IPS DF 19.7 (cell line): ENCODE data around the gene ZNF580.

ENCODE experiments used
- DNase-seq: peaks from one replicate; pipeline ENCODE4 v3.0.0-alpha.2; 2013; ENCODE audit warnings: low read depth, low spot score

Gene ZNF580, protein sequence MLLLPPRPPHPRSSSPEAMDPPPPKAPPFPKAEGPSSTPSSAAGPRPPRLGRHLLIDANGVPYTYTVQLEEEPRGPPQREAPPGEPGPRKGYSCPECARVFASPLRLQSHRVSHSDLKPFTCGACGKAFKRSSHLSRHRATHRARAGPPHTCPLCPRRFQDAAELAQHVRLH

DNA sequence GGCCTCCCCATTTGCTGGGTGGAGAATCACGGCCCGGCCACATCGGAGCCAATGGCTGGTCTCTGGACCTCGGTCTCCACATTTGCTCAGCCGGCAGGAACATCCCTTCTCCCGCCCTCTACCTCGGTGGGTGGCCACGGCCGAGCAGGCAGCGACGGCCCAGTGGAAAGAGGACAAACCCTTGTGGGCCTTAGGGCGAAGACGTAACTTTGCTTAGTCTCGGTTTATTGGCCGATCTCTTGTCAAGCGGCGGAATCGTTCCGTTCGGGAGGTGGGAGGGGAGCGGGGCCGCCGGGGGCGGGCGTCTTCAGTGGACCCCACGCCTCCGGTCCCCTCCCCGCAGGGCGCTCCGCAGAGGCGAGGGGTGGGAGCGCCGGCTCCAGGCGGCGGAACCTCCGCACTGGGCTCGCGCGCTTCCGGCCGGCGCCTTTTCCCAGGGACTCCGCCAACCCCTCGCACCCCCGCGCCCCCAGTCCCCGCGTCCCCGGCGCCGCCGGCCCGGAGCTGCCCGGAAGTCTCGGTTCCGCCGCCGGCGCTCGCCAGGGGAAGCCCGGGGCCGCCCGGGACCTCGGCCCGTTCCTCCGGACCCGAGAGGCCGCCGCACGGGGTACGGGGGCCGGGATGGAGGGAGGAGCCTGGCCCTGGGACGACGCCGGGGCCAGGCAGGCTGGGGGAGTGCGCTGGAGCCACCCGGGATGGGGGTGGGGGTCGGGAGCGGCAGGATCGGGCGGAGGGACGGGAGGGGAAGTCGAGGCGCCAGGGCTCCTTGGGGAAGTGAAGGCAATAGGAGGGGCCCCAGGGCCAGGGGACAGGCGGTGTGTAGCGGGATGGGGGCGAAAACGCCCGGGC, at the start of gene ZNF580:
ZNF580 (plus strand) TSS at position 426 of the 849 bp plus-strand sequence. CDS start 1,507 bp downstream, outside the sequence.
- no peak for DNase-seq

DNA sequence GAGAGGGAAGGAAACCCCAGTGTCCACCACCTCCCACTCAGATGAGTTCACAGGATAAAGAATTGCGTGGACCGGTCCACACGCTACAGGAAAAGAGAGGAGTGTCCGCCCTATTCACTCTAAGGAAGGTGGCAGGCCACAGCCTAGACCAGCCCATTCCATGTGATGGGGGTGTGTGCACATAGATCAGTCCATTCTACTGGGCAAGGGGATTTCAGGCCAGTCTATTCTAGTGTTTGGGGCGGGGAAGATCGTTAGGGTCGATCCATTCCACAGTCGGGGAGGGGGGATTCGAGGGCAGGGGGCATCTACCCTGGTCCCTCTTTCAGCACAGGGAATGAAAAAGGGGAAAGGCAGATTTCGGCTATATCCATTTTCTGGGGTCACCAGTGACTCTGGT, 49.2 kb upstream of the ZNF580 start:
- no peak for DNase-seq

DNA sequence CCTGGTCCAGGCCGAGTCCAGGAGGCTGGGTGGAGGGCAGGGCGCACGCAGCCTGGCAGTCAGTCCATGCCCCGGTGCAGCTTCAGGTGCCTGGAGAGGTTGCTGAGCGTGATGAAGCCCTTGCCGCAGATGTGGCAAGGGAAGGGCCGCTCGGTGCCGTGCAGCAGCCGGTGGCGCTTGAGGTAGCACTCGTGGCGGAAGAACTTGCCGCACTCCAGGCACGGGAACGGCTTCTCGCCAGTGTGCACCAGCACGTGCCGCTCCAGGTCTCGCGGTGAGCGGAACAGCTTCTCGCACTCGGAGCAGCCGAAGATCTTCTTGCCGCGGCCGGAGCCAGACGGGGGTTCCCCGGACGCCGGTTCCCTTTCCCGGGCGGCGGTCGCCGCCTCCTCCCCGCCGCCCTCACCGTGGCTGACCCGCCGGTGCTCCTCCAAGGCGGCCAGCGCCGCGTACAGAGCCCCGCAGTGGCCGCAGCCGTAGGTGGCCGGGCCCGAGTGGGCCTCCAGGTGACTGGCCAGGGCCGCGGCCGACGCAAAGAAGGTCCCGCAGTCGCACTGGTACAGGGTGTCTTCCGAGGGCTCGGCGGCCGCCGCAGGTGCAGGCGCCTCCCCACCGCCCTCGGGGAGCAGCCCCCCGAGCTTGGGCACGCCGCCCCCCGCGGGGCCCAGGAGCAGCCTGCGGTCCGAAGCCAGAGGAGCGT, 48.3 kb upstream of the ZNF580 start:
- DNase-seq: no peak

DNA sequence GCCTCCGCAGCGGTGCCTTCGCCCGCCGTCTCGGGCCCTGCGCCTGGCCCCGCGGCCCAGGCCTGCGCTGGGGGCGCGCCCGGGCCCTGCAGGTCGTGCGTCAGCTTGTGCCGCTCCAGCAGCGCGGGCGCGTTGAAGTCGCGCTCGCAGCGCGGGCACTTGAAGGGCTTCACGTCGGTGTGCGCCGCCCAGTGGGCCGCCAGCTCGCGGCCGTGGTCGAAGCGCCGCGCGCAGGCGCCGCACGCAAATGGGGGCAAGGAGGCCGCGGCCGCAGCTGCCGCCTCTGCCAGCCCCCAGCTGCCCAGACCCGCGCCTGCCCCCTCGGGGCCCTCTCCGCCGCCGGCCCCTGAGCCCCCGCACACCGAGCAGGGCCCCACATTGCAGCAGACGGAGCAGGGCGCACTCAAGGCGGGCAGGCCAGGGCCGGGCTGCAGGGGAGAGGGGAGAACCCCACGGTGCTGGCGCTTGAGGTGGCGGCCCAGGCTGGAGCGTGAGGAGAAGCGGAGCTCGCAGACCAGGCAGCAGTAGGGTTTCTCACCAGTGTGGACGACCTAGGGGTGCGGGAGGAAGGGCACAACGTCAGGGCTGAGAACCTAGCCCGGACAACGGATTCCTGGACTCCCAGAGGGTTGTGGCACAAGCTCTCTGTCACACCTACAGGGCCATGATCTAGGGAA, 47.6 kb upstream of the ZNF580 start:
- no peak for DNase-seq

DNA sequence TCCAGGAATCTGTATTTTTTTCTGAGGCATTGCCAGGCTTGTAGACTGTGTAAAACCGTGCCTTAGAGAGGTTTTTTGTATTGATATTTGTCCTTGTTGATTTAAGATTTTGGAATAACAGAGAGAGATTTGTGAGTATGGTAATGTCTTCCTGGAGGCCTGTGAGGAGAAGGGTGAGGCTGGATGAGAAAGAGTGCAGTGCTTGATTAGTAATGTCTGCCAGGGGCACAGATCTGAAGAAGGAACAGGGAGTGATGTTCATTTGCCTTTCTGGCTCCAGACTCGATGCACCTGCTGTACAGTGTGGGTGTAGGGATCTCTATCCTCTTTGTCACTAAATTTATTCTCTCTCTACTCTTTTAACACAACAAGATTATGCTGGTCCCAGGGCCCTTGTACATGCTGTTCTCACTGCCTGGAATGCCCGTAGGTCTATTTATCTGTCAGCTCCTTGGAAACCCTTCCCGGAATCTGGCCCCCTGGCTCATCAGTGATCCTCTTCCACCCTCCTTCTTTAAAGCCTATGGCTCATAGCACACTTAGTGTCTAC, 45.7 kb upstream of the ZNF580 start:
- no peak for DNase-seq

DNA sequence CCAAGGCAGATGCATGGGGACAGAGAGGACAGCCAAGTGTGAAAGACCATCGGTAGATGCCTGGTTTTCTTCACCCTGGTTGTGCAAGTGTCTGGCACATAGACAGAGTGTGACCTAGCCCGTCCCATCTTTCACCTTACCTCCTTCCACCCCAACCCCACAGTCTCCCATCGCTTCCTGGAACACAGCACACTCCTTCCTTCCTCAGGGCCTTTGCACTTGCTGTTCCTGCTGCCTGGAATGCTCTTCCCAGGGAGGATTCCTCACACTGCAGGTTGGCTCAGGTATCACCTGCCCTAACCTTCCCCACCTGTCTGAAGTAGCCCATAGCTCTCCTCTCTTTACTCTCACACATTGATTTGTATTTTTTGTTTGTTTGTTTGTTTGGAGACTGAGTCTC, 44.5 kb upstream of the ZNF580 start:
- DNase-seq: no peak

DNA sequence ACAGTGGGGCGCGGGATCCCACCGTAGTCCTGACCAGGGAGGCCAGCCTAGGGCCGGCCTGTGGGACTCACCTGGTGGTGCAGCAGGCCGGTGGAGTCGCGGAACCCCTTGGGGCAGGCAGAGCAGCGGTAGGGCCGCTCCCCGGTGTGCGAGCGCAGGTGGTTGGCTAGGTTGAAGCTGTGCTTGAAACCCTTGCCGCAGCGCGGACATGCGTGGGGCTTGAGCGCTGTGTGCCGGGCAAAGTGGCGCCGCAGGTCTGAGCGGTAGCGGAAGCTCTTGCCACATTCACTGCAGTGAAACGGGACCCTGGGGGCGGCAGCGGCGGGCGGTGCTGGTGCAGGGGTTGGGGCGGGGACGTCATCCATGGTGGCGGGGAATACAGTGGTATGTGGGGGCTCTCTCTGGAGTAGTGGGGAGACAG, 43.3 kb upstream of the ZNF580 start:
- DNase-seq: no peak

DNA sequence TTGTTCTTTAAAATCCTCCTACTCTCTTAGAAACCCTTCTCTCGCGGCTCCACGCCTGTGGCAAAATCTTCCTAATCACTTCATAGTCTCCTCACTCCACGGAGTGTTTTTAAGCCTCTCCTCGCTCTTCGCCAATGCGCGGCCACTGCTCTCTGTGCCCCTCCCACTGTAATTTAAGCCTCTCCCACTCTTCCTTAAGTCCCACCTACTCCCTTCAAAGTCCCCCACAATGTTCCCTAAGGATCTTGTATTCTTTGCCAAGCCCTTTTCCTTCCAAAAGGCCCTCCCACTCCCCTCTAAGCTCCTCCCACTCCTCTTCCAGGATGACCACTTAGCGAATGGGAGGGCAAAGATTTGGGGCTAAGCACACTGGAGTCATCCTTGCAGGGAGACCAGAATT, 42.8 kb upstream of the ZNF580 start:
- no peak for DNase-seq

DNA sequence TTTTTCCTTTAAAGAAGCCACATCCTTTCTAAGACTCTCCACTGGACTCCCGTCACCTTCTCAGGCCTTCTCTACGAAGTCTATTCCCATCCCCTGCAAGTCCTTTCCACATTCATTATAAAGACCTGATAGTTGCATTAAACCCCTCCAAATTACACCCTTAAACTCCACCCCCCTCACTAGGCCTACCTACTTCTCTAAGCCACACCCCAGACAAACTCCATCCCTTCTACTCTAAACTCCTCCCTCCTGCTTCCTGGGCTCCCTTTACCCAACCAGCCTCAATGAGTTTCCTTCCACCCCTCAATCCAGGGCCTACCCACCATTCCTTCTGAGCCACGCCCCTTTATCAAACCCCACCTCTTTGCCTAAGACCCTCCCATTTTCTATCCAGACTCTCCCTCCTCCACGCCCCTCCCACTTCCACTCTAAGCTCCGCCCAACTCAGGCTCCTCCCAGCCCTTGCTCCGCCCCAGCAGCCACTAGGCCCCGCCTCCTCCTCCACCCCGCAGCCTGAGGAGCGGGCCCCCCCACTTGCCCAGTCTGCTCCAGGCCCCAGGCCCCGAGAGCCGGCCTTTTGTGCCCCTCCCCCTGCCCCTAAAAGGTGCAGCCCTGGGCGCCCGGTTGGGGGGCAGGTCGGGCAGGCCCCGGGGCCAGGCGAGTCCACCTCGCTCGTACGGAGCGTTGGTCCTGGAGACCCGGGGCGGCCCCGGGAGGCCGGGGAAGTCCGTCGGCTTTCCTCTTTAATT, 41.9 kb upstream of the ZNF580 start:
- no peak for DNase-seq

DNA sequence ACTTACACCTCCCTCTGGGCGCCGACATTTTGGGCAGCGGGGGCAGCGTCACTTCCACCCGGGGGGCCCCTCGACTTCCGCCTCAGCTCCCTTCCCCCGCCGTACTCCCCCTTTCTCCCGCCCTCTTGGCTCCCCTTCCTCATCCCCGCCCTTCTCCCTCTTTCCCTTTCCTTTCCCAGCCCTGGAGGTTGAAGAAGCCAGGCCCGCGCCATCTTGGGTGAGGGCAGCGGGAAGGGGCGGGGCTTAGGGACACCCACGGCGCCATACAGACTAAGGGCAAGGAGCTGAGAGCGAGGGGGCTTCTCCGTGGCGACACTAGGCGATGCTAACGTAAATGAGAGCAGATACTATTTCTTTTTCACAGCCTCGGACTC, 41.3 kb upstream of the ZNF580 start, which contains the start of gene FIZ1:
FIZ1 (minus strand) TSS at position 50 of the 374 bp plus-strand sequence. CDS start 1,652 bp downstream, outside the sequence.
- no peak for DNase-seq

DNA sequence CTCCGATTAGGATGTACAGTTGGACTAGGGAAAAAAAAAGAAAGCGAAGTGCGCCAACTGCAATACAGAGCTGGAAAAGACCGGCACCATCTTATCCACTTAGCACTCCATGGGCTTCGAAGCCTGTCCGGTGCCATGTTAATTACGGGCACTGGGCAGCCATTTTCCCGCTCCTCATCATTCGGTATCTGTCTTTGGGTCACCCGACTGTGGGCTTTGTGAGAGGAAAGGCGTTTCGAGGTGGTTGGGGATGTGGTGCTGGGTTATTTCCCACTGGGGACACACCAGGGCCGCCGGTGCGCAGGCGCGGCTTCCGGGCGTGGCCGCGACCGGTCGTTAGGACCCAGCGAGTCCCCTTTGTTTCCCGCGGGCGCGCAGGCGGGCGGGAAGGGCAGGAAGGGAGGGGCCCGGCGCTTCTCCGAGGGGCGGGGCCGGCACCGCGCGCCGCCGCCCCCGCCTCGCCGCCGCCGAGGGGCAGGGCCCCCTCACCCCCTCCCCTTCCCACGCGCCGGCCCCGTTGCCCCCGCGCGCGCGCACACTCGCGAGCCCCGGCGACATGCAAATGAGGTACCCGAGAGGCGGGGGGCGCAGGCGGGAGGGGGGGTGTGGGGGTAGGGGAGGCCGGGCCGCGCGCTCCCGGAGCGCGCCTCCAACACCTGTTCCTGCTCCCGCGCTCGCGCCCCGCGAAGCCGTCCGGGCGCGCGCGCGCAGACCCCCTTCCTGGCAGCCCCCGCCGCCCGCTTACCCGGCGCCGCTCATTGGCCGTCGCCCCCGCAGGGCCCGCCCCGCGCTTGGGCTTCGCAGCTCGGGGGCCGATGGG, 40.8 kb upstream of the ZNF580 start, which contains the start of gene ZNF524:
ZNF524 (plus strand) TSS at position 447 of the 820 bp plus-strand sequence. CDS start 1,825 bp downstream, outside the sequence.
- DNase-seq: no peak

DNA sequence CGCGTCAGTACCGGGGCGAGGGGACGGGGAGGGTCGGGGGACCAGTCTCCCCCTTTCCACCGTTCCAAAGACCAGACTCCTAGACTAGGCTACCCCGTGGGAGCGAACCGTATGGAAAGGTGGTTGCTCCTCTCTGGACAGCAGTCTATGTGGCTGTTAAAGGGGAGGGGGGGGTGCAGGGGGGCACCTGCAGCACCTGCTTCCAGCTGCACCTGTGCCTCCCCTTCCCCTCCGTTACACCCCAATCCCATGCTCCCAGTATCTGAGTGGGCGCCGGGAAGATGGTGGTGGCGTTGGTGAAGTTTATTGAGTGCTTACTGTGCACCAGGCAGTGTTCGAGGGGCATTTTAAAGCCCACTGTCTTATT, 40.2 kb upstream of the ZNF580 start:
- no peak for DNase-seq

DNA sequence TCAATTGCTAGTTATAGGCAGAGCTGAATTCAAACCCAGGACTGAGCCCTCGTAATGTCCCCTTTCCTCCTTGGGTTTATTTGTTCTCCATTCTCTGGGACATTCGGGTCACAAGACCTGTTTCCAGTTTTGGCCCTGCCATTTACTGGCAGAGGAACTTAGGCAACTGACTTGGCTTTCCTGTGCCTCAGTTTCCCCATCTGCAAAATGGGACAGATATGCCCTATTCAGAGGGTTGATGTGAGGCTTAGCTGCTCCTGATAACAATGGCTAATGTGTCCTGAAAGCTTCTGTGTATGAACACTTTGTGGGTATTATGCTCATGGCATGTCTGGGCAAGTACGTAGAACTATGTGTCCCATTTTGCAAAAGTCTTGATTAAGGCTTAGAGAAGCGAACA, 39.7 kb upstream of the ZNF580 start:
- no peak for DNase-seq

DNA sequence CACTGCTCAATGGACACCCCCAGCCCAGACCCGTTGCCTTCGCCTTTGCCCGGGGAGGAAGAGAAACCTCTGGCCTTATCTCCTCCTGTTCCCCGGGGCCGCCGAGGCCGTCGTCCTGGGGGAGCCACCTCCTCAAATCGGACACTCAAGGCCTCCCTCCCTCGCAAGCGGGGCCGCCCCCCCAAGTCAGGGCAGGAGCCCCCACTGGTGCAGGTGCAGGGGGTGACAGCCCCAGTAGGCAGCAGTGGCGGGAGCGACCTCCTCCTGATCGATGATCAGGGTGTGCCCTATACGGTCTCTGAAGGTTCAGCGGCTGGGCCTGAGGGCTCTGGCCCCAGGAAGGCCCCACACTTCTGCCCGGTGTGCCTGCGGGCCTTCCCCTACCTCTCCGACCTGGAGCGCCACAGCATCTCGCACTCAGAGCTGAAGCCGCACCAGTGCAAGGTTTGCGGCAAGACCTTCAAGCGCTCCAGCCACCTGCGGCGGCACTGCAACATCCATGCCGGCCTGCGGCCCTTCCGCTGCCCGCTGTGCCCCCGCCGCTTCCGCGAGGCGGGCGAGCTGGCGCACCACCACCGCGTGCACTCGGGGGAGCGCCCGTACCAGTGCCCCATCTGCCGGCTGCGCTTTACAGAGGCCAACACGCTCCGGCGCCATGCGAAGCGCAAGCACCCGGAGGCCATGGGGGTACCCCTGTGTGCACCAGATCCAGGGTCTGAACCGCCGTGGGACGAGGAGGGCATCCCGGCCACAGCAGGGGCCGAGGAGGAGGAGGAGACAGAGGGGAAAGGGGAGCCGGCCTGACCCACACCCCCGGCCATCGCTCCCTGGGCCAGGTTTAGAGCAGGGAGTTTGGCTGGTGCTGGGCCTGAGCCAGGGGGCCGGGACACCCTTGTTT, 38.4 kb upstream of the ZNF580 start:
- no peak for DNase-seq

DNA sequence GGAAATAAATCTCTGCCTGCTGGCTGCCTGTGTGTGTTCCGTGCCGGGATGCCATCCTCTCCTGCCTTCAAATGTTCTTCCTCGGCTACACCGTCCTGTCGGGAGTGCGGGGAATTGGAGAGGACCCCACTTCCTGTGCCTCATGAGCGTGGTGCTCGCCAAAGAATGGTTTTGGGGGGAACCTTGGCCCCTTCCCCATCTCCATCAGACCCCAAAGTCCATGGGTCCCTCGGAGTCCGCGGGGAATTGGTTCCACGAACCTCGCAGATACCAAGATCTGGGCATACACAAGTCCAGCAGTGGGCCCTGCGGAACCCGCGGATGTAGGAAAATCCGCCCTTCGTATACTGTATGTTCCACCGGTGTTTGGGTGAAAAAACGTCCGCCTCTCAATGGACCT, 37.7 kb upstream of the ZNF580 start:
- DNase-seq: no peak

DNA sequence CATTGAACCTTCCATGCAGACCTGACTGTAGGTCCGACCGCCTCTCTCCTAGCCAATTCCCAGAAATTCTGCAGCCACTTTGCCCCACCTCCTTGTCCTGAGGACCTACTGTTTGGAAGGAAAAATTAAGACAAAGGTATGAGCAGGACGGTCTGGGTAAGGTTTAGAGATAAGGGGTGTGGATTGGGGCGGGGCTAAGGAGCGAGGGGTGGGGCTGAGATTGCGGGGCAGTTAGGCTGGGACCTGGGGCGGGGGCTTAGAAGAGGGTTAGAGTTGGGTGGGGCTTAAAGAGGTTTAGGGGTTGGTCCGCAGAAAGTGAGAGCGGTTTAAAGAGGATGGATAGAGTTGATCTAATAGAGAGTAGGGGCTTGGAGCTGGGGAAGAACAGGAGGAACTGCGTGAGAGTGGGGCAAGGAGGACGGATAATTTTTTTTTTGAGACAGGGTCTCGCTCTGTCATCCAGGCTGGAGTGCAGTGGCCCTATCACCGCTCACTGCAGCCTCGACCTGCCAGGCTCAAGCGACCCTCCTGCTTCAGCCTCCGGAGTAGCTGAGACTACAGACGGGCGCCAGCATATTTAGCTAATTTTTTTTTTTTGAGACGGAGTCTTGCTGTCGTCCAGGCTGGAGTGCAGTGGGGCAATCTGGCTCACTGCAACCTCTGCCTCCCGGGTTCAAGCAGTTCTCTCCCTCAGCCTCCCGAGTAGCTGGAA, 37.1 kb upstream of the ZNF580 start:
- DNase-seq: no peak

DNA sequence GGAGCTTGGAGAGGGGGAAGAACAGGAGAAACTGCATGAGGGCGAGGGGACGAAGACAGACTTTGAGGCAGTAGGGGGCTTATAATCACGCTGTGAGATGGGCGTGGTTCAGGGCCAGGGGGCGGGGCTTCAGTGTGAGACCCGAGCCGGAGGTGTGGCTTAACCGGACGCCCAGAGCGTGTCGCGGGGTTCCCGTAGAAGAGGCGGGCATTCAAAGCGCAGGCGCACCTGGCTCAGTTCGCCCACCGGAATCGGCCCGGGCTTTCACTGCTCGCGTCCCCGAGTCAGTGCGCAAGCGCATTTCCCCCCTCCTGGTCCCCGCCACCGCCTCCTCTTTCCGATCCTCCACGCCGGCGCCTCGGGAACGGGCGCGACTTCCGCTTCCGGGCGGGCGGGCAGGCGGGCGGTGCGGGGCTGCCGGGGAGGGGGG, 35.6 kb upstream of the ZNF580 start:
- no peak for DNase-seq
